Skin of body (tissue), 3 donors: ENCODE data around the gene LATS1. TPM values are rescaled to one million over a fixed set of nuclear protein-coding genes. Genes with fewer than 3 reads are reported as not detected.

ENCODE experiments used
- DNase-seq: peaks from one replicate; lab custom pipeline; 2025; lab: John Stamatoyannopoulos, UW
- small RNA-seq: library from RNA; depleted of rRNA; stranded (forward); fragments of <200 nt; gene quantifications from one replicate; pipeline ENCODE3, GENCODE V24; 2014; ENCODE audit warnings: low replicate concordance
- total RNA-seq: library from RNA; depleted of rRNA; stranded (reverse); fragments of >200 nt; gene quantifications from one replicate; pipeline ENCODE4 v1.2.3, GENCODE V29; 2014

LATS1 gene
- total RNA-seq, 1 donor from 2014 or later, result 24.0 TPM

GRCh38 chr6:149660028-149660427 lies 57.9 kb downstream of the LATS1 start:
- no peak for DNase-seq

GRCh38 chr6:149657441-149657840 lies 60.5 kb downstream of the LATS1 start:
- DNase-seq, result no peak

GRCh38 chr6:149651056-149651455 lies 66.8 kb downstream of the LATS1 start:
- no peak for DNase-seq

- peak; percentile 44 for DNase-seq
Observed at GRCh38 chr6:149648148-149649145, 69.5 kb downstream of the LATS1 start, which contains the start of gene KATNA1. Gene KATNA1, minus strand, starts transcription at chr6:149648714. Its CDS starts 10,167 bp downstream, at chr6:149638547.

- no peak for DNase-seq
Observed at GRCh38 chr6:149646599-149646998, 71.3 kb downstream of the LATS1 start.

- DNase-seq, result no peak
Observed at GRCh38 chr6:149642829-149643580, 74.9 kb downstream of the LATS1 start.

GRCh38 chr6:149636124-149636523 lies 81.8 kb downstream of the LATS1 start:
- DNase-seq, result no peak

- DNase-seq, result no peak
Observed at GRCh38 chr6:149634315-149634714, 83.6 kb downstream of the LATS1 start.

- no peak for DNase-seq
Observed at GRCh38 chr6:149628875-149629510, 88.9 kb downstream of the LATS1 start.

GRCh38 chr6:149627672-149628071 lies 90.2 kb downstream of the LATS1 start:
- DNase-seq, result no peak

- DNase-seq, result no peak
Observed at GRCh38 chr6:149615805-149616204, 102.1 kb downstream of the LATS1 start.

- no peak for DNase-seq
Observed at GRCh38 chr6:149614337-149614736, 103.6 kb downstream of the LATS1 start.

GRCh38 chr6:149608381-149608982 lies 109.4 kb downstream of the LATS1 start:
- no peak for DNase-seq

Small RNA genes within 50 kb of the gene (small RNA-seq; reads per million reads assigned to genes)
- gene RF00019, result not detected

Other genes starting within 250 kb of the LATS1 start
- gene ZC3H12D, start 233.1 kb downstream of the LATS1 start, total RNA-seq, result 0.99 TPM
- gene PPIL4, start 172.1 kb downstream of the LATS1 start, total RNA-seq, result 38.0 TPM
- gene GINM1, start 151.7 kb downstream of the LATS1 start, total RNA-seq, result 45.3 TPM
- 23.7 TPM for gene KATNA1, start 69.4 kb downstream of the LATS1 start, total RNA-seq
- gene NUP43, start 28.4 kb upstream of the LATS1 start, total RNA-seq, result 17.8 TPM
- 52.4 TPM for gene PCMT1, start 31.6 kb upstream of the LATS1 start, total RNA-seq
- gene LRP11, start 146.3 kb upstream of the LATS1 start, total RNA-seq, result 29.1 TPM
- 3.3 TPM for gene RAET1E, start 180.0 kb upstream of the LATS1 start, total RNA-seq
- gene RAET1G, start 205.0 kb upstream of the LATS1 start, total RNA-seq, result 0.79 TPM
- 0.89 TPM for gene ULBP2, start 223.9 kb upstream of the LATS1 start, total RNA-seq
- gene ULBP1, start 245.8 kb upstream of the LATS1 start, total RNA-seq, result 0.69 TPM